ENCODE measurements around the gene CRY2. TPM values are rescaled to one million over a fixed set of nuclear protein-coding genes. Genes with fewer than 3 reads are reported as not detected.

Gene CRY2
- total RNA-seq, 1 donor from 2014 or later: 56.8 TPM

DNA sequence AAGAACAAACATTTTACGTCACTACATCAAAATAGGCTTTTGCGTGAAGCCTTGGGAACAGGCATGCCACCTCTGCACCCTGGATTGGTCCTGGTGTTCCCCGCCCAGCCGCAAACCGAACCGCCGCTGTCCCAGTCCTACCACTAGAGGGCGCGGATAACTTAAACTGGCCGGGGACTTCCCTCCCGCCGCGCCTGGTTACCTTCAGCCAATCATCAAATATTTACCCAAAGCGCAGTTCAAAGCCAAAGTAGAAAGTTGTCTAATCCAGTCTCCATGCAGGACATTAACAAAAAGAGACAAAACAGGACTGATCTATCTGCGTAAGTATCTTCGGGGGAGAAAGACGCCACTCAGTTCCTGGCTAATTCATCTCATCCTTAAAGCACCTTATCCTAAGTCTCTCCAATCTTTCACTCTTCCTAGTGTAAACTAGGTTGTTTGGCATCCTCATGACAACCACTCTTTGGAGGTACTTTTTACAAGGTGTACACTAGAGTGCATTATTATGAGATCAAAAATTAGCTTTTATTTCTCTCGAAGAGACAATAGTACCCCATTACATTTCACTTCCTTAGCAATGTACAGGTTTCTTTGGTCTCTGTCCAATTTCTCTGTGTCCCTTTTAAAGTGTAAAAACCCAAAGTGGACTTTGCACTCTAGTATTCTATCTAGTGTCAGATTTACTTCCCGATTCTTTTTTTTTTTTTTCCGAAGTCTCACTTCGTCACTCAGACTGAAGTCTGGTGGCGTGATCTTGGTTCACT is 3.9 kb upstream of the CRY2 start:
- Mint-ChIP-seq H3K27me3 (no peaks in the 10 kb centered on the region), H3K4me1 (peaks cover 39% of the 10 kb centered on the region), H3K36me3 (ENCODE audit: low read depth) (no peaks in the 10 kb centered on the region), H3K27ac (peak overlapping the region; percentile 87), H3K9me3 (no peaks in the 10 kb centered on the region), H3K4me3 (peak overlapping the region; percentile 63)
- DNase-seq (peak; percentile 71), ATAC-seq (ENCODE audit: low read depth) (peak; percentile 12)
- TF ChIP-seq CTCF (IDR thresholded peaks at IDR 0.05): peak; percentile 85
- ChIA-PET CTCF (interaction anchor here (0.7 to 3.4 kb wide), 8 partner anchors 26 to 163 kb away, joined by 3 to 37 read pairs (median 4); partner anchors contain the start of genes PEX16 and SLC35C1), POLR2A (interaction anchor here (0.5 to 1.3 kb wide), 5 partner anchors 38 to 841 kb away, joined by 3 to 7 read pairs (median 6); partner anchors contain the start of gene SLC35C1)
- intact Hi-C loops (cut with micrococcal nuclease): loop anchor here (1.0 to 10.0 kb wide), 4 partner anchors 38 to 771 kb away; partner anchors contain the start of genes ATG13, HARBI1 and SLC35C1

GRCh38 chr11:45844822-45845578 is 2.3 kb upstream of the CRY2 start:
- Mint-ChIP-seq H3K27ac (peak overlapping the region; percentile 65), H3K36me3 (ENCODE audit: low read depth) (peaks cover 2% of the 10 kb centered on the region), H3K4me1 (peaks cover 49% of the 10 kb centered on the region), H3K4me3 (peak overlapping the region; percentile 1), H3K27me3 (no peaks in the 10 kb centered on the region), H3K9me3 (no peaks in the 10 kb centered on the region)
- DNase-seq: no peak
- intact Hi-C loops (cut with micrococcal nuclease): loop anchor here (5.0 to 10.0 kb wide), 2 partner anchors 502 to 770 kb away; partner anchors contain the start of genes ATG13, DGKZ and HARBI1
- no peak for ATAC-seq (ENCODE audit: low read depth)
- ChIA-PET POLR2A (interaction anchor here (0.7 to 2.6 kb wide), 3 partner anchors 27 to 276 kb away, joined by 7 to 20 read pairs (median 8); no protein-coding TSS in a partner anchor), CTCF (interaction anchor here (0.9 kb wide), 1 partner anchor 162 kb away, joined by 5 read pairs; no protein-coding TSS in a partner anchor)
- TF ChIP-seq CTCF (IDR thresholded peaks at IDR 0.05): no peak

DNA sequence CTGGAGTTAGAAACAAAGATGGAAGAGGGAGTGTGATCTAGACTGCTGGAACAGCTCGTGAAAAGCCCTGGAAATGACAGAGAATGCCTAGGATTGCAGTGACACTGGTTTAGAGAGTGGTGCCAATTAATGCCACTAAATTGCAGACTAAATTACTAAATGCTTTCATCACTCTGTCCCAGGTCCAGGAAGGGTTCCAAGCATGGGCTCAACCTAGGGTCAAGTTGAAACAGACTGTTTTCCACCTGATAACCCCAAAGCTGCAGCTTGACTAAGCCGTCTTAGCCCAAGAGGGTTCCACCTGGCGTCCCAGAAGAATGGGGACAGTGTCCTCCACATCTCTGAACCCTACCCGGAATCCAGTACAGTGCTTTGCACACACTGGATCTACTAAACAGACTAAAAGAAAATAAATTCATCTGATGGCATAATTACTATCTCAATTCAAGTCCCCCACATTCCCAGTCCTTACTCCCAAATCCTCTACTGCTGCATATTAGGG is 1.1 kb upstream of the CRY2 start:
- Mint-ChIP-seq H3K27ac (peak overlapping the region; percentile 94), H3K27me3 (no peaks in the 10 kb centered on the region), H3K4me1 (peaks cover 61% of the 10 kb centered on the region), H3K36me3 (ENCODE audit: low read depth) (peaks cover 11% of the 10 kb centered on the region), H3K9me3 (no peaks in the 10 kb centered on the region), H3K4me3 (peak overlapping the region; percentile 85)
- ATAC-seq (ENCODE audit: low read depth) (no peak), DNase-seq (no peak)
- ChIA-PET POLR2A (interaction anchor here (0.6 to 2.6 kb wide), 13 partner anchors 28 to 1000 kb away, joined by 3 to 29 read pairs (median 9); partner anchors contain the start of genes AMBRA1, CKAP5, PEX16 and PHF21A), CTCF (interaction anchor here (1.1 to 2.1 kb wide), 3 partner anchors 74 to 160 kb away, joined by 4 to 10 read pairs (median 9); no protein-coding TSS in a partner anchor)
- intact Hi-C loops (cut with micrococcal nuclease): loop anchor here (2.0 to 10.0 kb wide), 3 partner anchors 39 to 769 kb away; partner anchors contain the start of genes ATG13, DGKZ, HARBI1 and MAPK8IP1
- no peak for TF ChIP-seq CTCF (IDR thresholded peaks at IDR 0.05)

GRCh38 chr11:45847911-45848316 is 639 bp downstream of the CRY2 start:
- no peaks in the 10 kb centered on the region for H3K27me3 Mint-ChIP-seq
- POLR2A ChIA-PET: interaction anchor here (0.5 to 2.6 kb wide), 7 partner anchors 30 to 904 kb away, joined by 3 to 29 read pairs (median 22); partner anchors contain the start of genes PEX16 and SLC35C1
- DNase-seq: no peak
- no peaks in the 10 kb centered on the region for H3K9me3 Mint-ChIP-seq
- H3K27ac Mint-ChIP-seq: peak overlapping the region; percentile 75
- peak overlapping the region; percentile 85 for H3K4me3 Mint-ChIP-seq
- CTCF ChIA-PET: interaction anchor here (2.1 kb wide), 1 partner anchor 76 kb away, joined by 9 read pairs; no protein-coding TSS in a partner anchor
- H3K36me3 Mint-ChIP-seq (ENCODE audit: low read depth): peaks cover 14% of the 10 kb centered on the region
- intact Hi-C loops (cut with micrococcal nuclease): loop anchor here (1.0 to 10.0 kb wide), 9 partner anchors 29 to 767 kb away; partner anchors contain the start of genes ATG13, DGKZ, HARBI1 and MAPK8IP1
- ATAC-seq (ENCODE audit: low read depth): peak; percentile 2
- peaks cover 71% of the 10 kb centered on the region for H3K4me1 Mint-ChIP-seq
- TF ChIP-seq CTCF (IDR thresholded peaks at IDR 0.05): no peak
